PC-9 (cell line): ENCODE measurements around the gene FOXN1.

Source experiments
- CTCF ChIP-seq: fragments of 200-600 bp; sonication (generic); conservative IDR thresholded peaks from 2 replicates; pipeline ENCODE4 v1.6.1; 2017; ENCODE audit warnings: mixed run types, antibody characterized with exemption, mild to moderate bottlenecking, moderate library complexity
- EZH2 ChIP-seq: fragments of 200-600 bp; sonication (generic); IDR thresholded peaks from 2 replicates; pipeline ENCODE4 v1.8.0; 2017; ENCODE audit warnings: antibody characterized with exemption, low read depth

GRCh38 chr17:28470266-28470913 is 35.8 kb upstream of the FOXN1 start:
- no peak for TF ChIP-seq CTCF
- TF ChIP-seq EZH2: no peak
